ENCODE results near the gene LYL1. TPM values are rescaled to one million over a fixed set of nuclear protein-coding genes. Genes with fewer than 3 reads are reported as not detected.
A peak's percentile ranks its signal among the peaks of the same experiment; 100 is the strongest.

Gene LYL1
- total and polyA plus RNA-seq, 2 of the 4 experiments (the other 2 are of a cell fraction), result 0.36 to 0.39 TPM

GRCh38 chr19:13060964-13061927, 41.4 kb downstream of the LYL1 start (continued):
- TF ChIP-seq SMC3 (IDR thresholded peaks at IDR 0.05; ENCODE audit: low read depth, low read length) (peak; percentile 92), CEBPB (IDR thresholded peaks at IDR 0.05; ENCODE audit: low read depth, low read length) (no peak), MXI1 (IDR thresholded peaks at IDR 0.05; ENCODE audit: borderline replicate concordance, low read depth, low read length) (no peak)
